Measurements from ENCODE around the gene DENND5B. TPM values are rescaled to one million over a fixed set of nuclear protein-coding genes. Genes with fewer than 3 reads are reported as not detected.
"Not testable (repeated sequence)": the region's sequence is repeated elsewhere in the genome, so short reads cannot be mapped to it uniquely, and the experiment has no call there.

Gene DENND5B
- total and polyA plus RNA-seq, 4 donors = 3.1 to 22.5 (median 12.7) TPM

DNA sequence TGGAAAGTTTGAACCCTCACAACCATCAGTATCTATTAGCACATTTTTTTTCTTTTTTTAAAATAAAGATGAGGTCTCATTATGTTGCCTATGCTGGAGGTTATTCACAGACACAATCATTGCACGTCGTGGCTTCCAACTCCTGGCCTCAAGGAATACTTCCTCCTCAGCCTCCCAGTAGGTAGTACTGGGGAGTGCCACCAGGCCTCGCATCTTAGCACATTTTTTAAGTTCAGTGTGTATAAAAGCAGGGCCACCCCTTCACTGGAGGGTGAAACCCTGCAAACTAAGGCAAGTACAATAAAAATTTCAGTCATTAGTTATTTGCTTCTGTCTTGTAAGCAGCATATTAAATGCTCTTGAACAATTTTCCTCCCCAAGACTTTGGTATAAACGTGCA, 150.8 kb downstream of the DENND5B start:
- Histone ChIP-seq H3K27ac (ENCODE audit: low read depth in 1 of 2, low read length in 2 of 2) (no peak overlapping the region), H3K9me3 (ENCODE audit: control insufficient read depth, low read length) (no peaks in the 10 kb centered on the region), H3K27me3 (ENCODE audit: control insufficient read depth in 1 of 2, insufficient read depth in 2 of 2, low read length in 1 of 2) (no peaks in the 10 kb centered on the region), H3K4me1 (ENCODE audit: control insufficient read depth in 1 of 2, insufficient read depth in 2 of 2, low read length in 2 of 2) (no peaks in the 10 kb centered on the region), H3K36me3 (ENCODE audit: control insufficient read depth in 1 of 2, insufficient read depth in 2 of 2, low read length in 1 of 2) (peaks cover 0 to 1% of the 10 kb centered on the region in 2 donors), H3K4me3 (ENCODE audit: low read length in 2 of 2) (no peak overlapping the region)
- DNase-seq (no peak), ATAC-seq (ENCODE audit: low FRiP score) (no peak)
- intact Hi-C loops (cut with DNase I) = no loop called here
- 83 to 94% methylated on average over 4 of the region's 4 CpGs for WGBS, 2 donors

DNA sequence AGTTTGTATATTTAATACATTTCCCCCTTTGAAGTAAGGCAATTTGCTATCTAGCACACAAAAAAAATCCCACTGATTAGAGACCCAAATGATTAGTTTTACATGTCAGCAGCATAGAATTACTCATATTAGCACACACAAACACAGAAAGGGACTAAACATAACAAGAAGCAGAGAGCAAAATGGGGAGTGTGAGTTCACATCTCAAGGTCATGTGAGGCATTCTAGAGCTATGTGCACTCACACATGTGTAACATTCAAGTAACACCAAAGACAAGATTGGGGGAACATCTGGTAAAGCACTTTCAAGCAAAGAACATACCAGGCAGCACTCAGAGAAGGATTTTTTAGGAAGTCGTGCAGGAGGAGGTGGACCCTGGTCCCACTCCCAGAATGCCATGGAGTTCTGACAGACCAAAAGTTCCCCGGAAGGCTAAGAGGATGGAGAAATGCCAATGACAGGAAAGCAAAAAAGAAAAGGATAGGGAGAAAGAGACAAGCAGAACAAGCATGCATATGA, 159.2 kb downstream of the DENND5B start:
- no peaks in the 10 kb centered on the region for H3K4me1 ChIP-seq (ENCODE audit: control insufficient read depth in 1 of 2, insufficient read depth in 2 of 2, low read length in 2 of 2)
- H3K9me3 ChIP-seq (ENCODE audit: control insufficient read depth, low read length) = no peaks in the 10 kb centered on the region
- H3K27me3 ChIP-seq (ENCODE audit: control insufficient read depth in 1 of 2, insufficient read depth in 2 of 2, low read length in 1 of 2) = no peaks in the 10 kb centered on the region
- ATAC-seq (ENCODE audit: low FRiP score) (no peak), DNase-seq (no peak)
- H3K36me3 ChIP-seq (ENCODE audit: control insufficient read depth in 1 of 2, insufficient read depth in 2 of 2, low read length in 1 of 2) = no peaks in the 10 kb centered on the region
- intact Hi-C loops (cut with DNase I) = no loop called here
- no peak overlapping the region for H3K4me3 ChIP-seq (ENCODE audit: low read length in 2 of 2)
- WGBS, 2 donors = 20% methylated on average over 2 of the region's 2 CpGs
- no peak overlapping the region for H3K27ac ChIP-seq (ENCODE audit: low read depth in 1 of 2, low read length in 2 of 2)

DNA sequence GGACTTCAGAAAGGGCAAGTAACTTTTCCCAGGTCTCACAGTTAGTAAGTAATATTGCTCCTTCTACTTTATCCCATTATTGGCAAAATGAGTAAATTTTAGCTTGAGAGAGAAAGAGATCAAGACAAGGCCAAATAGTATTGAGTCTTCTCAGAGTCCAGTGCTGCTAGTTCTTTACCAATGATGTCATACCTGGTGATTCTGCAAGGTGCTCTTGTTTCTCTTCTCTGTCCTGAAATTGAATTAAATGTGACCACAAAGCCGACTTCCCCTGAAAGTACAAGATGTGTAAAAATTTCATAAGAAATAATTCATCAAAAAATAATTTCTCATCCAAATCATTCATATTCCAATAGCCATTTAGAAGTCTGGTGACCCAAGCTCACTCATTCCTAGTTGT, 167.5 kb downstream of the DENND5B start:
- Histone ChIP-seq H3K4me3 (ENCODE audit: low read length in 2 of 2) (no peak overlapping the region), H3K27me3 (ENCODE audit: control insufficient read depth in 1 of 2, insufficient read depth in 2 of 2, low read length in 1 of 2) (no peaks in the 10 kb centered on the region), H3K4me1 (ENCODE audit: control insufficient read depth in 1 of 2, insufficient read depth in 2 of 2, low read length in 2 of 2) (no peaks in the 10 kb centered on the region), H3K36me3 (ENCODE audit: control insufficient read depth in 1 of 2, insufficient read depth in 2 of 2, low read length in 1 of 2) (peaks cover 0 to 3% of the 10 kb centered on the region in 2 donors), H3K9me3 (ENCODE audit: control insufficient read depth, low read length) (no peaks in the 10 kb centered on the region), H3K27ac (ENCODE audit: low read depth in 1 of 2, low read length in 2 of 2) (no peak overlapping the region)
- DNase-seq (no peak), ATAC-seq (ENCODE audit: low FRiP score) (no peak)
- WGBS, 2 donors = 93 to 100% methylated on average over 1 of the region's 1 CpG
- intact Hi-C loops (cut with DNase I) = no loop called here

DNA sequence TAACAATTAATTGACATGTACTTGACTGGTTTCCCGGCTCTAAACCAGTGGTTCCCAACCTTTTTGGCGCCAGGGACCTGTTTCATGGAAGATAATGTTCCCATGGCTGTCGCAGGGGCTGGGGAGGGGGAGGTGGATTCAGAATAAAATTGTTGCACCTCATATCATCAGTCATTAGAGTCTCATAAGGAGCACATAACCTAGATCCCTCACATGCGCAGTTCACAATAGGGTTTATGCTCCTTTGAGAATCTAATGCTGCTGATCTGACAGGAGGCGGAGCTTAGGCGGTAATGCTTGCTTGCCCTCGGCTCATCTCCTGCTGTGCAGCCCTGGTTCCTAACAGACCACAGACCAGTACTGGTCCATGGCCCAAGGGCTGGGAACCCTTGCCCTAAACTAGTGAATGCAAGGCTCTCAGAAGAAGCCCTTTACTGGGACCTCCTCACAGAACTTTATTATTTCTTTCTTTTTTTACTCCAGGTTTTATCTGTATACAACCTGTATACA, 178.6 kb downstream of the DENND5B start:
- 82 to 93% methylated on average over 7 of the region's 7 CpGs for WGBS, 2 donors
- Histone ChIP-seq H3K9me3 (ENCODE audit: control insufficient read depth, low read length) (no peaks in the 10 kb centered on the region), H3K4me1 (ENCODE audit: control insufficient read depth in 1 of 2, insufficient read depth in 2 of 2, low read length in 2 of 2) (no peaks in the 10 kb centered on the region), H3K27me3 (ENCODE audit: control insufficient read depth in 1 of 2, insufficient read depth in 2 of 2, low read length in 1 of 2) (no peaks in the 10 kb centered on the region), H3K27ac (ENCODE audit: low read depth in 1 of 2, low read length in 2 of 2) (no peak overlapping the region), H3K4me3 (ENCODE audit: low read length in 2 of 2) (no peak overlapping the region), H3K36me3 (ENCODE audit: control insufficient read depth in 1 of 2, insufficient read depth in 2 of 2, low read length in 1 of 2) (no peaks in the 10 kb centered on the region)
- DNase-seq (no peak), ATAC-seq (ENCODE audit: low FRiP score) (no peak)
- intact Hi-C loops (cut with DNase I) = no loop called here

DNA sequence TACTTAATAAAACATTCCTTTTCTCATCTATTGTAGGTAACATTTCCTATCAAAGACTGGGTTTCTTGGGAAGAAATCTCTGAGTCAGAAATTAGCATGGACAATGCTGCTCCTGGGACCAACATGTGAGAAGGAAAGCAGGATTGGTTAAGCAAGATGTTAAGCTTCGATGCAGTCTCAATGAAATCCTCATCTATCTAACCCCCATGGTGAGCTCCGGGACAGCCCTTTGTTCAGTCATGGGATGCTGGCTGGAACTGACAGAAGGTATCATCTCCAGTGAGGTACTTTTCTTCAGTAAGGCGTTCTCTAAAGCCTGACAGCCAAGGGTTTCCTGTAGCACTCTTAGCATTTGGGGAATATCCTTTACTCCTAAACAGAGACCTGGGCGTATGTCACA, 182.2 kb downstream of the DENND5B start:
- Histone ChIP-seq H3K27ac (ENCODE audit: low read depth in 1 of 2, low read length in 2 of 2) (no peak overlapping the region), H3K27me3 (ENCODE audit: control insufficient read depth in 1 of 2, insufficient read depth in 2 of 2, low read length in 1 of 2) (no peaks in the 10 kb centered on the region), H3K4me1 (ENCODE audit: control insufficient read depth in 1 of 2, insufficient read depth in 2 of 2, low read length in 2 of 2) (no peaks in the 10 kb centered on the region), H3K4me3 (ENCODE audit: low read length in 2 of 2) (no peak overlapping the region), H3K36me3 (ENCODE audit: control insufficient read depth in 1 of 2, insufficient read depth in 2 of 2, low read length in 1 of 2) (no peaks in the 10 kb centered on the region), H3K9me3 (ENCODE audit: control insufficient read depth, low read length) (no peaks in the 10 kb centered on the region)
- DNase-seq (no peak), ATAC-seq (ENCODE audit: low FRiP score) (no peak)
- 87 to 95% methylated on average over 4 of the region's 4 CpGs for WGBS, 2 donors
- intact Hi-C loops (cut with DNase I) = no loop called here

DNA sequence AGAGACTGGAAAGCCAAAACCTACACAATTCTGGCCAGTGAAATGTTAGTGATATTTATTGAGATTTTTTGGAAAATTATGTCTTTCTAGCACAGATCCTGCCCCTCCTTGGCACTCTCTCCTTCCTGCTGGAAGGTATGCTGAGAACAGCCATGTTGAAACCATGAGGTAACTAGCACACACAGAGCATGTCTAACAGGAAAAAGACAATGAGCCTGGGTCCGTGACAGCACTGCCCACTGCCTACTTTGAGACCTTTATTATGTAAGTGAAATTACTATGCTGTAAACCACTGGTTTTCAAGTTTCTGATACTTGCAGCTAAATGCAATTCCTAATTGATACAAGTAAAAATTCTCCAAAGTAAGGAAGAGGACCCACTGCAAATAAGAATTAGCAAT, 183.4 kb downstream of the DENND5B start:
- Histone ChIP-seq H3K4me3 (ENCODE audit: low read length in 2 of 2) (no peak overlapping the region), H3K4me1 (ENCODE audit: control insufficient read depth in 1 of 2, insufficient read depth in 2 of 2, low read length in 2 of 2) (no peaks in the 10 kb centered on the region), H3K27me3 (ENCODE audit: control insufficient read depth in 1 of 2, insufficient read depth in 2 of 2, low read length in 1 of 2) (no peaks in the 10 kb centered on the region), H3K36me3 (ENCODE audit: control insufficient read depth in 1 of 2, insufficient read depth in 2 of 2, low read length in 1 of 2) (no peaks in the 10 kb centered on the region), H3K9me3 (ENCODE audit: control insufficient read depth, low read length) (no peaks in the 10 kb centered on the region), H3K27ac (ENCODE audit: low read depth in 1 of 2, low read length in 2 of 2) (no peak overlapping the region)
- ATAC-seq (ENCODE audit: low FRiP score) (no peak), DNase-seq (no peak)
- intact Hi-C loops (cut with DNase I) = no loop called here
- 81 to 93% methylated on average over 1 of the region's 1 CpG for WGBS, 2 donors

DNA sequence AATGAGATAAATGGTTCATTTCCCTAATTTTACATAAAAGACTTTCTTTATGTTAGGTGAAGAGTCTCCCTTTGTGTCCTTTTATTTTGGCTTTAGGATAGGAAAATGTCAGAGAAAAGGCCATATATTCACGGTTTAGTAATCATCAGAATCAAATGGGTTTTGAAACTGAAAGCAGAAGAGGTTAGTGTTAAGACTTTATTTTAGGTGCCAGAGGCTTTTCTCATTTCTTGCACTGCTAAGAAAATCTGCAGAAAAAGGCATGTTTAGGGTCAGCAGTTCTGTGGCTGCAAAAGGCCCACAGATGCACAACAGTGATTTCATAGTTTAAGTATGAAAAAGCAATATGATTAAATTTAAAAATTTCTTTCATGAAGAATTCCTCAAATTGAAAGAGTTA, 184.6 kb downstream of the DENND5B start:
- Histone ChIP-seq H3K4me3 (ENCODE audit: low read length in 2 of 2) (no peak overlapping the region), H3K27ac (ENCODE audit: low read depth in 1 of 2, low read length in 2 of 2) (no peak overlapping the region), H3K4me1 (ENCODE audit: control insufficient read depth in 1 of 2, insufficient read depth in 2 of 2, low read length in 2 of 2) (no peaks in the 10 kb centered on the region), H3K9me3 (ENCODE audit: control insufficient read depth, low read length) (no peaks in the 10 kb centered on the region), H3K36me3 (ENCODE audit: control insufficient read depth in 1 of 2, insufficient read depth in 2 of 2, low read length in 1 of 2) (peaks cover 0 to 3% of the 10 kb centered on the region in 2 donors), H3K27me3 (ENCODE audit: control insufficient read depth in 1 of 2, insufficient read depth in 2 of 2, low read length in 1 of 2) (no peaks in the 10 kb centered on the region)
- no peak for ATAC-seq (ENCODE audit: low FRiP score)
- WGBS, 2 donors = 69 to 84% methylated on average over 1 of the region's 1 CpG
- no peak for DNase-seq
- intact Hi-C loops (cut with DNase I) = no loop called here

DNA sequence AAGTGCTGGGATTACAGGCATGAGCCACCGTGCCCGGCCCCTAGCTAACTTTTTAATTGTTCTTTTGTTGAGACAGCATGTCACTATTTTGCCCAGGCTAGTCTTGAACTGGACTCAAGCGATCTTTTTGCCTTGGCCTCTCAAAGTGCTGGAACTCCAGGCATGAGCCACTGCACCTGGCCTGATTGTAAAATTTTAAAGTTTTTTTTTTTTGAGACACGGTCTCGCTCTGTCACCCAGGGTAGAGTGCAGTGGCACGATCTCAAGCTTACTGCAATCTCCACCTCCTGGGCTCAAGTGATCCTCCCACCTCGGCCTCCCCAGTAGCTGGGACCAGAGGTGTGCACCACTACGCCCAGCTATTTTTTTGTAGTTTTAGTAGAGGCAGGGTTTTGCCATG, 185.9 kb downstream of the DENND5B start:
- ATAC-seq (ENCODE audit: low FRiP score) (no peak), DNase-seq (no peak)
- no peaks in the 10 kb centered on the region for H3K9me3 ChIP-seq (ENCODE audit: control insufficient read depth, low read length)
- H3K27me3 ChIP-seq (ENCODE audit: control insufficient read depth in 1 of 2, insufficient read depth in 2 of 2, low read length in 1 of 2) = no peaks in the 10 kb centered on the region
- intact Hi-C loops (cut with DNase I) = no loop called here
- no peak overlapping the region for H3K27ac ChIP-seq (ENCODE audit: low read depth in 1 of 2, low read length in 2 of 2)
- WGBS, 2 donors = 85 to 87% methylated on average over 8 of the region's 8 CpGs
- no peak overlapping the region for H3K4me3 ChIP-seq (ENCODE audit: low read length in 2 of 2)
- peaks cover 0 to 3% of the 10 kb centered on the region in 2 donors for H3K36me3 ChIP-seq (ENCODE audit: control insufficient read depth in 1 of 2, insufficient read depth in 2 of 2, low read length in 1 of 2)
- H3K4me1 ChIP-seq (ENCODE audit: control insufficient read depth in 1 of 2, insufficient read depth in 2 of 2, low read length in 2 of 2) = no peaks in the 10 kb centered on the region

DNA sequence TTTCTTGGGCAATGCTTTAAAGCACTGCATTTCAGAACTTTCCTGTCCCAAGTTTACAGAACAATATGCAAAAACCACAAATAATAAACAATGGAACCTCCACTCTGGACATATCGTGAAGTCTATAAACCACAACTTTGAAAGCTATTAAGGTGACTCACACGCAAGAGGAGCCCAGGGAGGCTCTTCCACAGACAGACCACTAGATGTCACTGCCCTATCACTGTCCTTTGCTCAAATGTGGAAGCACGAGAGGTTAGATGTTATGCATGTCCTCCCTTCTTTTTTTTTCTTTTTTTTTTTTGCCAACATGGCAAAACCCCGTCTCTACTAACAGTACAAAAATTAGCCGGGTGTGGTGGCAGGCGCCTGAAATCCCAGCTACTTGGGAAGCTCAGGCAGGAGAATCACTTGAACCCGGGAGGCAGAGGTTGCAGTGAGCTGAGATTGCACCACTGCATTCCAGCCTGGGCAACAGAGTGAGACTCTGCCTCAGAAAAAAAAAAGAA, 187.8 kb downstream of the DENND5B start:
- H3K27me3 ChIP-seq (ENCODE audit: control insufficient read depth in 1 of 2, insufficient read depth in 2 of 2, low read length in 1 of 2); H3K36me3 ChIP-seq (ENCODE audit: control insufficient read depth in 1 of 2, insufficient read depth in 2 of 2, low read length in 1 of 2); H3K4me3 ChIP-seq (ENCODE audit: low read length in 2 of 2); H3K9me3 ChIP-seq (ENCODE audit: control insufficient read depth, low read length); H3K27ac ChIP-seq (ENCODE audit: low read depth in 1 of 2, low read length in 2 of 2); H3K4me1 ChIP-seq (ENCODE audit: control insufficient read depth in 1 of 2, insufficient read depth in 2 of 2, low read length in 2 of 2): not testable (repeated sequence)
- DNase-seq (peak in 1 of 2 donors; percentile 53), ATAC-seq (ENCODE audit: low FRiP score) (peak; percentile 91)
- WGBS, 2 donors = 13 to 15% methylated on average over 7 of the region's 7 CpGs
- intact Hi-C loops (cut with DNase I) = loop anchor here (1.0 kb wide), 1 partner anchor 233 kb away; no protein-coding TSS in a partner anchor

Measured in aorta (tissue), 5 donors.